Inflammatory macrophage treated with lipopolysaccharide for 1 hour (primary cell): Measurements from ENCODE around the gene EFCAB9.

Experiments used
- DNase-seq, 2 donors: peaks; one replicate each; pipeline ENCODE4 v3.0.0-alpha.2; 2020 to 2022

The EFCAB9 gene

DNA sequence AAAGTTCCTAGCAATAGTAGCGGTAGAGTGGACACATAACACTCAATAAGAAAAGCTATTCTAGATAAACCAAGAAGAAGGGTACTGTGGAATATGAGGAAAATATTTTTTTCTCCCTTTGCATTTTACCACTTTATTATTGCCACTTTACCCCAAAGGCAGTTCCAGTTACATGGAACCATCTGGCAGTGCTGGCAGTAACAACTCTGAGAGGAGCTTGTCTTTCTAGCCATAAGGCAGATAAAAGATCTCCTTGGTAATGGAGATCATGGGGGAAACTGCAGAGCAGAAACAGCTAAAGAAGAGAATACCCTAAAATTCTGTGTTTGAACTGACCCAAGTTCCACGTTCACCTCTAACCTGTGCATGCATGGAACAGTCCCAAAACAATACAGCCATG is 51.1 kb downstream of the EFCAB9 start:
- no peak for DNase-seq

DNA sequence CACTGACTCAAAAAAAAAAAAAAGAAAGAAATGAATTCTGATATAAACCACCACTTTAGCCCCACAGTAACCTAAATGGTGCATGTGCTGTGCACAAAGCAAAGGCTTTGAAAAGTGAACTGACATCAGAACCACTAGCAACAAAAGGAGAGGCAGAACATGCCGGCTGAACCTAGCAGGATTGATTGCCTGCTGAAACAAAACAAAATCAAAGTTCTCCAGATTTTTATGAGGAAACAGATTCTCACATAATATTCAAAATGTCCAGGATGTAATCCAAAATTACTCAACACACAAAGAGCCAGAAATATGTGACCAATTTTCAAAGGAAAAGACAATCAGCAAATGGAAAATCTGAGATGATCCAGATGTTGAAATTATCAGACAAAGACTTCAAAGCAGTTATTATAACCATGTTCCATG is 51.7 kb downstream of the EFCAB9 start:
- DNase-seq, result no peak

GRCh38 chr5:172248637-172249036 is 54.7 kb downstream of the EFCAB9 start:
- DNase-seq, result no peak

DNA sequence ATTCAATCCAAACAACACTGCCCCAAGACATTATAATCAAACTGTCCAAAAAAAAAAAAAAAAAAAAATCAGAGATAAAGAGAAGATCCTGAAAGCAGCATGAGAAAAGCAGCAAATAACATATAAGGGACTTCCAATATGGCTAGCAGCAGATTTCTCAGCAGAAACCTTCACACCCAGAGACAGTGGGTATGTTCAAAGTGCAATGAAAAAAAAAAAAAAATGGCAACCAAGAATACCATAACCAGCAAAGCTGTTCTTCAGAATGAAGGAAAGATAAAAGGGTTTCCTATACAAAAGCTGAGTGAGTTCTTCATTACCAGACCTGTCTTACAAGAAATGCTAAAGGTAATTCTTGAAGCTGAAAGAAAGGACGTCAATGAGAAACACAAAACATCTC is 57.4 kb downstream of the EFCAB9 start:
- DNase-seq, result no peak

DNA sequence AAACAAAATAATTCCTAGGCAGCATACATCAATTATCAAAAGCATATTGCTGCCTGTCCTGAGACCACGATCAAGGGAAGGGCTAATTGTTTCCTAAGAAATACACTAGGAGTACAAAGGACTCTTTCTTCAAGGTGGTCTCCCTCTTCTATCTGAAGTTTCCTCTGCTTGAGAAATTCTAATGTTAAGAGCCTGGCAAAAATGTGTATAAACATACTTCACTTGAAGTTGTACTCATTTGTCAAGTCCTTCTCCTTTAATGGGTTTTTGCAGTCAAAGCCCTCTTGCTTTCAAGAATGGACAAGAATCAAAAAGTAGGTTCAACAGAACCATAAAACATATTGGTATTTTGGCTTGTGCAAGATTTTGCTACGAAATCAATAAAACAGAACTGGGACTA is 58.5 kb downstream of the EFCAB9 start:
- DNase-seq, result no peak
